ENCODE measurements around the gene TAF6L. TPM values are rescaled to one million over a fixed set of nuclear protein-coding genes. Genes with fewer than 3 reads are reported as not detected.

Gene TAF6L
- total RNA-seq, 2 donors from 2014 or later: 37.4 to 41.7 TPM

DNA sequence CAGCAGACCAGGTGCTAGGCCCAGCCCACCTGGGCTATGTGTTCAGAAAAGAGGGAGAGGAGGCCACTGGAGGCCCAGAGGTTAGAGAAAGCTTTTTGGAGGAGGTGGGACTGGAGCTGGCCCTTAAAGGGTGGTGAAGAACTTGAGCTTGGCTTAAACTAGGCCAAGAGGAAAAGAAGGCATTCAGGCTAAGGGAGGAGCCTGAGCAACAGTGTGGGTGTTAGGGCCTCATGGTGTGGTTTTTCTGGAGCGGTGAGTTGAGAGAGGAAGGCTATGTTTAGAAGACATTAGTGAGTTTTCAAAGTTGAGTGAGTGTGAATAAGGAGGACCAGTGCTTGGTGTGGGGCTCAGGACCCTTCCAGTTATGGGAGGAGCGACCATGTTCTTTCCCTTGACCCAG, 6.2 kb downstream of the TAF6L start:
- Histone ChIP-seq H3K4me1 (ENCODE audit: control insufficient read depth, insufficient read depth, low read length) (no peaks in the 10 kb centered on the region), H3K27ac (ENCODE audit: low read depth, low read length) (no peak overlapping the region), H3K4me3 (ENCODE audit: low read length) (no peak overlapping the region), H3K9ac (ENCODE audit: extremely low read depth, low read length, poor library complexity, severe bottlenecking) (no peak overlapping the region), H3K9me3 (ENCODE audit: control insufficient read depth, low read length) (no peaks in the 10 kb centered on the region), H3K27me3 (ENCODE audit: control insufficient read depth, insufficient read depth, low read length, poor library complexity, severe bottlenecking) (no peaks in the 10 kb centered on the region), H3K36me3 (ENCODE audit: control insufficient read depth, insufficient read depth, low read length) (peaks cover 41% of the 10 kb centered on the region)
- Mint-ChIP-seq H3K9me3 (no peaks in the 10 kb centered on the region), H3K4me1 (peaks cover 4% of the 10 kb centered on the region), H3K36me3 (ENCODE audit: low read depth) (peaks cover 65% of the 10 kb centered on the region), H3K27ac (peak overlapping the region; percentile 3), H3K4me3 (no peak overlapping the region), H3K27me3 (ENCODE audit: insufficient read depth) (no peaks in the 10 kb centered on the region)
- no peak for DNase-seq
- WGBS, 2 experiments (ENCODE audit: insufficient coverage in 1 of 2, insufficient read length in 1 of 2): 93% methylated on average over 2 of the region's 2 CpGs; no CpG with 5 or more reads in 1 of the 2 experiments
- TF ChIP-seq CTCF (conservative IDR thresholded peaks at IDR 0.05): no peak

- WGBS, 2 experiments (ENCODE audit: insufficient coverage in 1 of 2, insufficient read length in 1 of 2): 92% methylated on average over 2 to 3 of the region's 3 CpGs
- H3K9ac ChIP-seq (ENCODE audit: extremely low read depth, low read length, poor library complexity, severe bottlenecking): no peak overlapping the region
- H3K9me3 Mint-ChIP-seq: no peaks in the 10 kb centered on the region
These were observed 7.2 kb downstream of the TAF6L start for GRCh38 chr11:62778441-62778840.

DNA sequence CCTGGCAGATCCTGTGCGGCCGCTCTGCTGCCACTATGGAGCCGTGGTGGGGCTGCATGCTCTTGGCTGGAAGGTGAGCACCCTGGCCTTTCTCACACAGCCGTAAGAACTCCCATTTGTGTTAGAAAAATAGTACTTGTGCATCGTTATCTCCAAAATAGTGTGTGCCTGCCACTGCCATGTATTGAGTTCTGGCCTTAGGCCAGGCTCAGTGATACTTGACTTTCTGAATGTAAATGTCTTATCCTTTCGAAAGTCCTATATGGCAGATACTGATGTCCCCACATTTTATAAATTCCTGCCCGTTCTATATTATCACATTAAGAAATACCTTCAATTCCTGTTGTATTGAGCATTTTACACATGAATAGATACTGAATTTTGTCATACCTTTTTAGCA, 11.6 kb downstream of the TAF6L start:
- H3K9me3 Mint-ChIP-seq: no peaks in the 10 kb centered on the region
- no peak overlapping the region for H3K9ac ChIP-seq (ENCODE audit: extremely low read depth, low read length, poor library complexity, severe bottlenecking)
- peaks cover 51% of the 10 kb centered on the region for H3K36me3 Mint-ChIP-seq (ENCODE audit: low read depth)
- no peak overlapping the region for H3K4me3 ChIP-seq (ENCODE audit: low read length)
- no peak overlapping the region for H3K27ac Mint-ChIP-seq
- H3K4me1 ChIP-seq (ENCODE audit: control insufficient read depth, insufficient read depth, low read length): no peaks in the 10 kb centered on the region
- H3K4me3 Mint-ChIP-seq: no peak overlapping the region
- no peak overlapping the region for H3K27ac ChIP-seq (ENCODE audit: low read depth, low read length)
- DNase-seq: no peak
- no peaks in the 10 kb centered on the region for H3K27me3 ChIP-seq (ENCODE audit: control insufficient read depth, insufficient read depth, low read length, poor library complexity, severe bottlenecking)
- H3K27me3 Mint-ChIP-seq (ENCODE audit: insufficient read depth): no peaks in the 10 kb centered on the region
- H3K36me3 ChIP-seq (ENCODE audit: control insufficient read depth, insufficient read depth, low read length): peaks cover 41% of the 10 kb centered on the region
- no peaks in the 10 kb centered on the region for H3K9me3 ChIP-seq (ENCODE audit: control insufficient read depth, low read length)
- 94 to 95% methylated on average over 7 of the region's 7 CpGs for WGBS, 2 experiments (ENCODE audit: insufficient coverage in 1 of 2, insufficient read length in 1 of 2)
- H3K4me1 Mint-ChIP-seq: no peaks in the 10 kb centered on the region
- TF ChIP-seq CTCF (conservative IDR thresholded peaks at IDR 0.05): no peak

More at GRCh38 chr11:62778441-62778840, 7.2 kb downstream of the TAF6L start:
- peaks cover 75% of the 10 kb centered on the region for H3K36me3 Mint-ChIP-seq (ENCODE audit: low read depth)
- Histone ChIP-seq H3K4me1 (ENCODE audit: control insufficient read depth, insufficient read depth, low read length) (no peaks in the 10 kb centered on the region), H3K36me3 (ENCODE audit: control insufficient read depth, insufficient read depth, low read length) (peaks cover 47% of the 10 kb centered on the region), H3K9me3 (ENCODE audit: control insufficient read depth, low read length) (no peaks in the 10 kb centered on the region), H3K27ac (ENCODE audit: low read depth, low read length) (no peak overlapping the region), H3K27me3 (ENCODE audit: control insufficient read depth, insufficient read depth, low read length, poor library complexity, severe bottlenecking) (no peaks in the 10 kb centered on the region), H3K4me3 (ENCODE audit: low read length) (no peak overlapping the region)
- H3K4me3 Mint-ChIP-seq: no peak overlapping the region
- no peak for DNase-seq
- H3K27me3 Mint-ChIP-seq (ENCODE audit: insufficient read depth): no peaks in the 10 kb centered on the region
- H3K27ac Mint-ChIP-seq: peak overlapping the region; percentile 39
- H3K4me1 Mint-ChIP-seq: peaks cover 4% of the 10 kb centered on the region
- TF ChIP-seq CTCF (conservative IDR thresholded peaks at IDR 0.05): no peak

Data from endodermal cell (in vitro differentiated cells).